GM12872 (cell line): ENCODE measurements around the gene MT1A.

ENCODE experiments used
- TF ChIP-seq, protein P1 (sequence below): IDR thresholded peaks from 3 replicates; pipeline ENCODE4 v1.5.1; 2011; ENCODE audit warnings: low read depth, mild to moderate bottlenecking, low read length, moderate library complexity; ENCODE audit not compliant: insufficient read depth

MT1A gene

GRCh38 chr16:56611281-56611833, 27.1 kb upstream of the MT1A start:
- TF ChIP-seq, protein P1, sequence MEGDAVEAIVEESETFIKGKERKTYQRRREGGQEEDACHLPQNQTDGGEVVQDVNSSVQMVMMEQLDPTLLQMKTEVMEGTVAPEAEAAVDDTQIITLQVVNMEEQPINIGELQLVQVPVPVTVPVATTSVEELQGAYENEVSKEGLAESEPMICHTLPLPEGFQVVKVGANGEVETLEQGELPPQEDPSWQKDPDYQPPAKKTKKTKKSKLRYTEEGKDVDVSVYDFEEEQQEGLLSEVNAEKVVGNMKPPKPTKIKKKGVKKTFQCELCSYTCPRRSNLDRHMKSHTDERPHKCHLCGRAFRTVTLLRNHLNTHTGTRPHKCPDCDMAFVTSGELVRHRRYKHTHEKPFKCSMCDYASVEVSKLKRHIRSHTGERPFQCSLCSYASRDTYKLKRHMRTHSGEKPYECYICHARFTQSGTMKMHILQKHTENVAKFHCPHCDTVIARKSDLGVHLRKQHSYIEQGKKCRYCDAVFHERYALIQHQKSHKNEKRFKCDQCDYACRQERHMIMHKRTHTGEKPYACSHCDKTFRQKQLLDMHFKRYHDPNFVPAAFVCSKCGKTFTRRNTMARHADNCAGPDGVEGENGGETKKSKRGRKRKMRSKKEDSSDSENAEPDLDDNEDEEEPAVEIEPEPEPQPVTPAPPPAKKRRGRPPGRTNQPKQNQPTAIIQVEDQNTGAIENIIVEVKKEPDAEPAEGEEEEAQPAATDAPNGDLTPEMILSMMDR: no peak

DNA sequence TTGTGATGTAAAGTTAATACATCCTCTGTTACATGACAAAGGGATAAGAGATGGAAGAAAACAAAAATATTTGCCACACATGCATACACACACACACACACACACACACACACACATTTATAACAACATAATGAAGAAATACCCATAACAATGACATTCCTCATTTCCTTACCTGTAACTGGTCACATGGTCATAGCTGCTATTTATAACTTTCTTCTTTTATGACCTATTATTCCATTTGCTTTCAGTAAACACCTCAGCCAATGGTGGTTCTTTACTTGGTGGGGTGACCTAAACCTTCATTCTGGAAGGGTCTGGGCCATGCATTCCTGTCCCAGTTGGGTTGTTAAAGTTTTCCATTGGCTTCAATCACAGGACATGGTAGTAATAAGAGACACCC, 24.8 kb upstream of the MT1A start:
- TF ChIP-seq, protein P1: no peak

GRCh38 chr16:56614549-56614991, 23.9 kb upstream of the MT1A start:
- TF ChIP-seq, protein P1: no peak

DNA sequence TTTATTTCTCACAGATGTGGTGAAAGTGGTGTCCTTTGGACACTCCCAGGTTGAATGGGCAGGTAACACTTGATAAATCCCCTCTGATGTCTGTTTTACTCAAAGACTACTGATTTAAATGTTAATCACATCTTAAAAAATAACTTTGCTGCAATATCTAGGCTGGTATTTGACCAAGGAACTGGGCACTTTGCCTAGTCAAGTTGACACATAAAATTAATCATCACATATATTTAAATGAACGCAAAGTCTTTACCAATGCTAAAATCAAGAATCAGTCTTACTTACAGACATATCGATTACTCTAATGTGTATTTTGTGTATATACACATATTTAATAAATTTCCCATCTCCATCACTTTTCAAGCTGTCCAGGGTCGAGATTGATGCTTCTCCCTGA, 23.1 kb upstream of the MT1A start:
- TF ChIP-seq, protein P1: no peak

- TF ChIP-seq, protein P1: no peak
Measured at GRCh38 chr16:56616608-56617211, 21.8 kb upstream of the MT1A start.

- TF ChIP-seq, protein P1: no peak
Measured at GRCh38 chr16:56617212-56618085, 21.0 kb upstream of the MT1A start.

- TF ChIP-seq, protein P1: no peak
Measured at GRCh38 chr16:56618138-56618537, 20.3 kb upstream of the MT1A start.
